Kidney (tissue), 14 donors: Measurements from ENCODE around the gene NBEA. TPM values are rescaled to one million over a fixed set of nuclear protein-coding genes. Genes with fewer than 3 reads are reported as not detected.
A peak's percentile ranks its signal among the peaks of the same experiment; 100 is the strongest.

Experiments used
- DNase-seq, 5 donors: peaks; one replicate each; pipeline ENCODE4 v3.0.0-alpha.2; 2013 to 2020
- FAIRE-seq: peaks from 2 replicates; lab custom pipeline; 2012; peaks lifted over from hg19 to GRCh38; lab: Jason Lieb, UNC
- H3K27ac ChIP-seq, 2 donors: one replicate each; pipeline ENCODE4 v1.7.0; 2013; ENCODE audit warnings: low read depth in 2 of 2, low read length in 2 of 2, inconsistent platforms in 1 of 2
- H3K27me3 ChIP-seq: one replicate; pipeline ENCODE4 v1.7.1; 2013; ENCODE audit warnings: low read length, inconsistent platforms; ENCODE audit not compliant: control insufficient read depth, insufficient read depth
- H3K36me3 ChIP-seq, 3 donors: one replicate each; pipeline versions ENCODE4 v1.7.0 to v1.7.1; 2013; ENCODE audit warnings: low read length in 3 of 3, control low read depth in 1 of 3, inconsistent platforms in 1 of 3; ENCODE audit not compliant: insufficient read depth in 3 of 3, control insufficient read depth in 2 of 3
- H3K4me1 ChIP-seq, 3 donors: one replicate each; pipeline versions ENCODE4 v1.7.0 to v1.7.1; 2013; ENCODE audit warnings: low read length in 3 of 3, inconsistent platforms in 1 of 3, low read depth in 1 of 3; ENCODE audit not compliant: control insufficient read depth in 2 of 3, insufficient read depth in 2 of 3
- H3K4me3 ChIP-seq, 3 donors: one replicate each; pipeline versions ENCODE4 v1.7.0 to v1.8.1; 2013; ENCODE audit warnings: low read length in 3 of 3, control low read depth in 1 of 3, inconsistent platforms in 1 of 3
- H3K9ac ChIP-seq, 3 donors: one replicate each; pipeline versions ENCODE4 v1.7.0 to v1.7.1; 2013; ENCODE audit warnings: low read length in 3 of 3, control low read depth in 1 of 3, inconsistent platforms in 1 of 3
- H3K9me3 ChIP-seq, 3 donors: one replicate each; pipeline versions ENCODE4 v1.7.0 to v1.7.1; 2013; ENCODE audit warnings: low read length in 3 of 3, control low read depth in 1 of 3, inconsistent platforms in 1 of 3; ENCODE audit not compliant: control insufficient read depth in 2 of 3, insufficient read depth in 1 of 3
- CTCF ChIP-seq: IDR thresholded peaks from 3 replicates; pipeline ENCODE4 v1.5.1; 2012; ENCODE audit warnings: mild to moderate bottlenecking, moderate library complexity, borderline replicate concordance; ENCODE audit not compliant: insufficient read depth; ENCODE audit errors: extremely low read depth
- intact Hi-C: fragments of 100-400 bp; cut with DNase I; formaldehyde crosslinking; loops from one replicate; pipeline ENCODE4 v1.11.1; 2022
- polyA plus RNA-seq: library from polyadenylated mRNA; stranded (reverse); fragments of 350-450 nt; fragmentation: Illumina TruSeq; extraction: RNeasy Lipid Tissue Mini Kit (QIAGEN cat#74804); gene quantifications from one replicate; pipeline ENCODE4 v1.2.3, GENCODE V29; 2014; ENCODE audit warnings: low read depth, low replicate concordance; ENCODE audit not compliant: insufficient read depth
- total RNA-seq: library from RNA; stranded (reverse); fragmentation: NEBNext Ultra II Directional; extraction: Animal tissue kit (Norgen Biotek cat#: 25700); gene quantifications from one replicate; pipeline ENCODE4 v1.2.1, GENCODE V29; 2021
- donor health status: control.
- donor health status: control.
- donor health status: control.
- donor health status: control.
- donor health status: control.
- donor health status: DM: yes; HTN: yes; CAD: no.
- donor health status: Normal renal cell carcinoma (clear cell type).

The NBEA gene
- total and polyA plus RNA-seq, 2 donors from 2014 or later: 4.7 to 14.6 TPM

- Histone ChIP-seq H3K9me3 (no peaks in the 10 kb centered on the region), H3K4me1 (peaks cover 0 to 3% (median 2%) of the 10 kb centered on the region in 3 donors), H3K27me3 (no peaks in the 10 kb centered on the region), H3K27ac (no peak overlapping the region), H3K9ac (peak overlapping the region in 2 of 3 donors; percentile 17 to 40), H3K4me3 (peak overlapping the region; percentile 79 to 82 (median 82)), H3K36me3 (no peaks in the 10 kb centered on the region)
- peak in 2 of 5 donors; percentile 22 to 52 for DNase-seq
- TF ChIP-seq CTCF: no peak
- intact Hi-C loops: no loop called here
- no peak for FAIRE-seq
Observed at GRCh38 chr13:34943436-34944273, 1.6 kb downstream of the NBEA start.

GRCh38 chr13:34944274-34944634, 2.2 kb downstream of the NBEA start:
- Histone ChIP-seq H3K27me3 (no peaks in the 10 kb centered on the region), H3K9ac (peak overlapping the region in 1 of 3 donors; percentile 23), H3K4me1 (peaks cover 0 to 3% (median 2%) of the 10 kb centered on the region in 3 donors), H3K9me3 (no peaks in the 10 kb centered on the region), H3K27ac (no peak overlapping the region), H3K4me3 (peak overlapping the region in 2 of 3 donors; percentile 2 to 82), H3K36me3 (no peaks in the 10 kb centered on the region)
- TF ChIP-seq CTCF: no peak
- DNase-seq (no peak), FAIRE-seq (no peak)
- intact Hi-C loops: no loop called here

GRCh38 chr13:34944751-34945150, 2.7 kb downstream of the NBEA start:
- H3K27me3 ChIP-seq: no peaks in the 10 kb centered on the region
- H3K9ac ChIP-seq: no peak overlapping the region
- TF ChIP-seq CTCF: no peak
- H3K9me3 ChIP-seq: no peaks in the 10 kb centered on the region
- H3K4me3 ChIP-seq: no peak overlapping the region
- H3K36me3 ChIP-seq: no peaks in the 10 kb centered on the region
- intact Hi-C loops: no loop called here
- DNase-seq (peak in 2 of 5 donors; percentile 26 to 40), FAIRE-seq (no peak)
- no peak overlapping the region for H3K27ac ChIP-seq
- H3K4me1 ChIP-seq: peaks cover 0 to 3% (median 2%) of the 10 kb centered on the region in 3 donors
